ENCODE measurements around the gene SPOP.

The SPOP gene

DNA sequence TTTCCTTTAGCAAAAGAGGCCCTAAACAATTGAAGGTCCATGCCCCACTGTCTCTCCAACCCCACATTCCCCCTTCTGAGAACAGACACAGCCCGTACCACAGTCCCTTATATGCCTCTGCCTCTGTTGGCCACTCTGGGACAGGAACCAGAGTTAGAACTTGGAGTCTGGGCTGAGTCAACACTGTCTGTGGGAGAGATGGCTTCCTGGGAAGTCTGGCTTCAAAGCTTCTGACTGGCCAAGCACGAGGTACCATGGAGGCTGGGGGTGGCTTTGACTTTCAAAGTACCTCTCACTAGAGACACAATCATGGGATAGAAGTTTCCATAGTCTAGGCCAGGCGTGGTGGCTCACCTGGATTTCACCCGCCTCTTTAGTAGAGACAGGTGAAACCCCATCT is 14.9 kb upstream of the SPOP start:
- TF ChIP-seq, protein P1, sequence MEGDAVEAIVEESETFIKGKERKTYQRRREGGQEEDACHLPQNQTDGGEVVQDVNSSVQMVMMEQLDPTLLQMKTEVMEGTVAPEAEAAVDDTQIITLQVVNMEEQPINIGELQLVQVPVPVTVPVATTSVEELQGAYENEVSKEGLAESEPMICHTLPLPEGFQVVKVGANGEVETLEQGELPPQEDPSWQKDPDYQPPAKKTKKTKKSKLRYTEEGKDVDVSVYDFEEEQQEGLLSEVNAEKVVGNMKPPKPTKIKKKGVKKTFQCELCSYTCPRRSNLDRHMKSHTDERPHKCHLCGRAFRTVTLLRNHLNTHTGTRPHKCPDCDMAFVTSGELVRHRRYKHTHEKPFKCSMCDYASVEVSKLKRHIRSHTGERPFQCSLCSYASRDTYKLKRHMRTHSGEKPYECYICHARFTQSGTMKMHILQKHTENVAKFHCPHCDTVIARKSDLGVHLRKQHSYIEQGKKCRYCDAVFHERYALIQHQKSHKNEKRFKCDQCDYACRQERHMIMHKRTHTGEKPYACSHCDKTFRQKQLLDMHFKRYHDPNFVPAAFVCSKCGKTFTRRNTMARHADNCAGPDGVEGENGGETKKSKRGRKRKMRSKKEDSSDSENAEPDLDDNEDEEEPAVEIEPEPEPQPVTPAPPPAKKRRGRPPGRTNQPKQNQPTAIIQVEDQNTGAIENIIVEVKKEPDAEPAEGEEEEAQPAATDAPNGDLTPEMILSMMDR (IDR thresholded peaks at IDR 0.05; ENCODE audit: control extremely low read depth, extremely low read depth, low read depth, missing control alignments), result no peak
- ChIA-PET CTCF (interaction anchor here (1.4 to 40.4 kb wide), 3 partner anchors 11 to 119 kb away, joined by 4 to 880 read pairs (median 138); partner anchors contain the start of genes NXPH3 and SLC35B1), POLR2A (interaction anchor here (0.7 kb wide), 1 partner anchor 156 kb away, joined by 3 read pairs; no protein-coding TSS in a partner anchor)
- DNase-seq (ENCODE audit: extremely low spot score), result no peak

DNA sequence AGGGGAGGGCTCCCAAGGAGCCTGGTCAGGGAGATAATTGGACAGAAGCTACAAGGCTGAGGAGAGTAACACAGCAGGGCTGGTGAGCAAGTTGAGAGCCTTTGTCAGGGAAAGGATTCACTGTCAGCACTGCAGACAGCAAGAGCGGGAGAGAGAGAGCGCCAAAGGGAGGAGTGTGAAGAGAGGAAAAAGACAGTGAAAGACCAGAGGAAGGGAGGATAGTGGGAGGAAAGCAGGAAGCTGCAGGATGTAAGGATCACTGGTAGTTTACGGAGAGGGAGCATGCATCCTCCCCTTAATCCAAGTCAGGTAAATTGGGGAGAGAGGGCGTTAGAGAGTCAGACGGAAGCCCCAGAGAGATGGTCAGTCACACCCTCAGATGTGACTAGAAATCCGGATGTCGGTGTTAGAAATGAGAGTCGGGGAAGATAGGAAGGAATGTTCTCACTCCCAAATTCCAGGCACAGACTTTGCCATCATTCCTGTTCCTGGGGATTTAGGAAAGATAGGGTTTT is 13.8 kb upstream of the SPOP start:
- ChIA-PET POLR2A (no interaction called here), CTCF (interaction anchor here (1.3 to 40.4 kb wide), 6 partner anchors 10 to 136 kb away, joined by 4 to 880 read pairs (median 6); partner anchors contain the start of genes NXPH3 and SLC35B1)
- no peak for DNase-seq (ENCODE audit: extremely low spot score)

DNA sequence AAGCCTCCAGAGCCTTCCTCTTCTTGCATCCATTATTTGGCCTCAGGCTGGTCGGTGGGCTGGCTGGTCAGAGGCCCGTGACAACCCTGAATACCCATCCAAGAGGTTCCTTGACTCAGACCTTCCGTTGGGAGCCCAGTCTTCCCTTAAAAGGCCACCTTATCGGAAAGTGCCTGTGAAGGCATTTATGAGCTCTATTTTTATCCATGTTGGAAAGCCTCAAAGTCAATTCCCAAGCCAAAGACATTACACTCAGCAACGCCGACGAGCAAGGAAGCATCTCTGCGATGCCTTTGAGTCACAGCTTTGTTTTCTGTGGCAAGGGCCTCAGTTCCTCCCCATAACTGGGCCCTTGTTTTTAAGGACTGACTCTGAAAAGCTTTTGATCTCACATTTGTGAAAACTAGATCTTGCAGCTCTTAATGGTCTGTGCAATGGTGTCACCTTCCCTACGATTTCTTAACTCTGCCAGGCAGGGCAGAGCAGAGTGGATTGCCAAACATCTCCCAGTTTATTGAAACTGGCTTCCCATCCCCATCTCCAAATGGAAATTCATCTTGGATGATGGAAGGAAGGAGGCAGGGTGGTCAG is 13.3 kb upstream of the SPOP start:
- ChIA-PET CTCF (interaction anchor here (1.3 to 40.4 kb wide), 5 partner anchors 9 to 135 kb away, joined by 6 to 880 read pairs (median 6); partner anchors contain the start of genes NXPH3 and SLC35B1), POLR2A (interaction anchor here (0.6 kb wide), 1 partner anchor 134 kb away, joined by 3 read pairs; no protein-coding TSS in a partner anchor)
- no peak for DNase-seq (ENCODE audit: extremely low spot score)
- TF ChIP-seq, protein P1 (IDR thresholded peaks at IDR 0.05; ENCODE audit: control extremely low read depth, extremely low read depth, low read depth, missing control alignments), result no peak

More for the DNA sequence above, 13.8 kb upstream of the SPOP start:
- TF ChIP-seq, protein P1 (IDR thresholded peaks at IDR 0.05; ENCODE audit: control extremely low read depth, extremely low read depth, low read depth, missing control alignments), result no peak

DNA sequence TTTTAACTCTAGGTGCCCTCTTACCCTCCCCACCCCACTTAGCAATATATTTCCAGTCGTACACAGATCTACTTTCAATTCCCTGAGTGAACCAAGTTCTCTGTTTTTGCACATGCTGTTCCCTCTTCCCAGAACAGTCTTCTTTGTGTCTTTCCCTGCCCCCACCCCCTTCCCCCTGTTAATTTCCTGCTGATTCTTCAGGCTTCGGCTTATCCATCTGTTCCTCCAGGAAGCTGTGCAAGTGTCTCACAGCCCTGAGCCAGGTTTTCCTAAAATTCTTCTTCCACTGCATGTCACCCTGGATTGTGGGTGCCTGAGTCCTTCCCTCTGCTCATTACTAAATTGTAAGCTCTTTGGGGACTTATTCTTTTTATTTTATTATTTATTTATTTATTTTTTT is 12.4 kb upstream of the SPOP start:
- DNase-seq (ENCODE audit: extremely low spot score), result no peak
- ChIA-PET POLR2A (interaction anchor here (0.6 kb wide), 1 partner anchor 133 kb away, joined by 3 read pairs; no protein-coding TSS in a partner anchor), CTCF (interaction anchor here (1.3 to 40.4 kb wide), 5 partner anchors 8 to 134 kb away, joined by 6 to 880 read pairs (median 6); partner anchors contain the start of genes NXPH3 and SLC35B1)
- TF ChIP-seq, protein P1 (IDR thresholded peaks at IDR 0.05; ENCODE audit: control extremely low read depth, extremely low read depth, low read depth, missing control alignments), result no peak

DNA sequence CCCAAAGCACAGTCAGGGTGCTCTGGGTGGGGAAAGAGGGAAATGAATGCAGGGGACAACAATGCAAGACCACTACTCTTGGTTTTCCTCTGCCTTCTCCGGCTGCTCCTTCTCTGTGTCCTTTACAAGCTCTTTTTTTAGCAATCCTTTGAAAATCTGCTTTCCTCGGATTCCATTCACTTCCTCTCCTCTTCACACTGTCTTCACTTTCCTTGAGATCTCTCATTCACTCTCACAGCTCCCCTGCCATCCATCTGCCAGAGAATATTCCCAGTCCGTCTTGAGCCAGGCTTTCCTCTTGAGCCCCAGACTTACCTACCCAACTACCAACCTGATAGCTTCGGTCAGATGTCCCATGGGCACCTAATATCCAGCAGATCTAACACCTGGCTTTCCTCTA is 11.0 kb upstream of the SPOP start:
- TF ChIP-seq, protein P1 (IDR thresholded peaks at IDR 0.05; ENCODE audit: control extremely low read depth, extremely low read depth, low read depth, missing control alignments), result no peak
- POLR2A ChIA-PET, result no interaction called here
- CTCF ChIA-PET, result interaction anchor here (0.9 to 40.4 kb wide), 7 partner anchors 10 to 133 kb away, joined by 3 to 880 read pairs (median 4); partner anchors contain the start of gene NXPH3
- no peak for DNase-seq (ENCODE audit: extremely low spot score)

DNA sequence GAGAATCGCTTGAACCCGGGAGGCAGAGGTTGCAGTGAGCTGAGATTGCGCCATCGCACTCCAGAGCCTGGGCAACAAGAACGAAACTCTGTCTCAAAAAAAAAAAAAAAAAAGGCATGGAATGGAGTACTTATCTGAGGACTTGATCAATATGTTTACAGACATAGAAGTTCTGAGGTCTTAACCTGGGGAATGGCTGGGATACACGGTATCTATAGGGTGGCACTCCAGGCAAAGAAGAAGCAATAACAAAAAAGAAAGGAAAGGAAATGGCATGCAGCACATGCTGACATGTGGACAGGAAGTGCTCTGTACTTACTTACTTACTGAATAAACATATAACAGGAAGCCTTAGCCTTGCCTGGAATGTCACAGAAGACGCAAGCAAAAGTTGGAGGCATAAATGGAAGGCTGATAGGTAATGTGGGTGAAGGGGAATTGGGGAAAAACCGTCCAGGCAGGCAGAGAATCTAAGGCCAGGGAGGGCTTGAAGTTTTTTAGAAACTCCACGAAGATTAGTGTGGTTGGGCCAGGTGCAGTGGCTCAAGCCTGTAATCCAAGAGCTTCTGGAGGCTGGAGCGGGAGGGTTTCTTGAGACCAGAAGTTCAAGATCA is 10.1 kb upstream of the SPOP start:
- TF ChIP-seq, protein P1 (IDR thresholded peaks at IDR 0.05; ENCODE audit: control extremely low read depth, extremely low read depth, low read depth, missing control alignments), result no peak
- ChIA-PET CTCF (interaction anchor here (0.7 to 40.4 kb wide), 7 partner anchors 8 to 132 kb away, joined by 3 to 880 read pairs (median 4); partner anchors contain the start of gene NXPH3), POLR2A (no interaction called here)
- DNase-seq (ENCODE audit: extremely low spot score), result no peak
